HG03442 (cell line): ENCODE measurements around the gene UBE2I.
A peak's percentile ranks its signal among the peaks of the same experiment; 100 is the strongest.
"Not testable (repeated sequence)": the region's sequence is repeated elsewhere in the genome, so short reads cannot be mapped to it uniquely, and the experiment has no call there.

Experiments used
- ATAC-seq: cut with Tn5 transposase; IDR thresholded peaks from one replicate; pipeline ENCODE4 v1.9.1; 2021; ENCODE audit warnings: mild to moderate bottlenecking, moderate library complexity; ENCODE audit not compliant: unreplicated experiment

UBE2I gene

GRCh38 chr16:1308977-1309885 lies at the start of gene UBE2I:
TSS of gene UBE2I (plus strand) at chr16:1309636. CDS start at chr16:1314031, 4,395 bp downstream.
- peak; percentile 55 for ATAC-seq

- no peak for ATAC-seq
Measured at GRCh38 chr16:1259760-1260068, 49.7 kb upstream of the UBE2I start.

DNA sequence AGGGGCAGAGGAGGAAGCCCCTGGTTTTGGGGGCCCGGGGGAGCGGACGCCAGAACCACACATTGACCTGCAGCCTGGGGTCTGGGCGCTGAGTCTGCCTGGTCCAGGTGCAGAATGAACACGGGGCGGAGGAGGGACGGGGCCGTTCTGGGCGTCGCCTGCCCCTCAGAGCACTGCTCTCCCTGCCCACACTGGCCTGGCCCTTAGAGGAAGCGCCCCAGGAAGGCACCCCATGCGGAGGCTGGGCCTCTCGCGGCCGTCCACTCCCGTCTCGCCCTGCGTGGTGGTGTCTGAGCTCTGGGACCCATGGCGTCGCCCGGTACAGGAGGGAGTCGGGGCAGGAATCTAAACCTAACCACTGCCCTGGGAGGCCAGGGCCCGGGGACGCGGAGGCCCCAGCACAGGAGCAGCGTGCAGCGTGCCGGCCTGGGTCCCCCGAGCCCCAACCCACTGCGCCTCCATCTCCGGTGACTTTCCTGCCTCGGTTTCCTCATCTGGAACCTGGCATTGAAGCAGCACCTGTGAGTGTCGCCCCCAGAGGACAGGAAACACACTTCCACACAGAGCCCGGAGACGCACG lies 49.2 kb upstream of the UBE2I start:
- ATAC-seq: no peak

- no peak for ATAC-seq
Measured at GRCh38 chr16:1261131-1261892, 48.1 kb upstream of the UBE2I start.

DNA sequence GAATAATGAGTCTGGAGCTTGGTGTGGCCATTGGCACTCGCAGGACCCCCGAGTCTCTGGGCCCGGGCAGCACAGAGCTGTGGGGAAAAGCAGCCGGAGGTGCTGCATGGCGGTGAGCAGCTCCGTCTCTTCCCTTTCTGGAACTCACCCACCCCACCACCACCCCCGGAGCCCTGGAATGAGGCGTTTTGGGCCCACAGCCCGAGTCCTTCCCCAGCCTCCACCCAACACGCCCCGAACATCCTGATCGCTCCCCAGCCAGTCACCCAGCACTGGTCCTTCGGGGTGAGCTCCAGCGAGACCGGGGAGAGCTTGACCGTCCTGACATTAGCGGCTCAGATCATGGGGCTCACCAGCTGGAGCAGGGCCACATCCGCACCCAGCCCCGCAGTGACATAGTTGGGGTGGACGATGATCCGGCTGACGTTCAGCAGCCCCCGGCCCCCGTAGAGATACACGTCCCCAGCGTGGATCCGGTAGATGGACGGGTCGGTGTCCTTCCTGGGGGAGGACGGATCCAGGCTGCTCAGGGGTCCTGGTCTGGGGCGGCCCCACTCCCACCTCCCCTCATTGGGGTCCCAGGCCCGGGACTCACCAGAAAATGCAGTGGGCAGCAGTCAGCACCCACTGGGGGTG lies 47.1 kb upstream of the UBE2I start:
- no peak for ATAC-seq

DNA sequence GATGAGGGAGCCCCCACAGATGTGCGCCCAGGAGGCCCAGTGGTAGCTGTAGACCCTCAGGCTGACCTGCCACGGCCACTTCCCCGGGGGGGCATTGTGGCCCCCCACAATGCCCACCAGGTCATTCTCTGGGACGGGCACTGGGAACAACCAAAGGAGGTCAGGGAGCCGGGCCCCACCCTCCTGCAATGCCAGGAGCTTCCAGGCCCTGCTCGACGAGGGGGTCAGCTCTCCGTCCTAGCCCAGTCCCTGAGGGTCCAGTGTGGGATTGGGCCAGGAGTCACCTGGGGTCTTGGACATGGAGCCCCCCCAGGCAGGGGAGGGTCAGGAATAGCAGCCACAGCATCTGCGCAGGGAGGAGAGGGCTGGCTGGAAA lies 46.6 kb upstream of the UBE2I start:
- no peak for ATAC-seq

DNA sequence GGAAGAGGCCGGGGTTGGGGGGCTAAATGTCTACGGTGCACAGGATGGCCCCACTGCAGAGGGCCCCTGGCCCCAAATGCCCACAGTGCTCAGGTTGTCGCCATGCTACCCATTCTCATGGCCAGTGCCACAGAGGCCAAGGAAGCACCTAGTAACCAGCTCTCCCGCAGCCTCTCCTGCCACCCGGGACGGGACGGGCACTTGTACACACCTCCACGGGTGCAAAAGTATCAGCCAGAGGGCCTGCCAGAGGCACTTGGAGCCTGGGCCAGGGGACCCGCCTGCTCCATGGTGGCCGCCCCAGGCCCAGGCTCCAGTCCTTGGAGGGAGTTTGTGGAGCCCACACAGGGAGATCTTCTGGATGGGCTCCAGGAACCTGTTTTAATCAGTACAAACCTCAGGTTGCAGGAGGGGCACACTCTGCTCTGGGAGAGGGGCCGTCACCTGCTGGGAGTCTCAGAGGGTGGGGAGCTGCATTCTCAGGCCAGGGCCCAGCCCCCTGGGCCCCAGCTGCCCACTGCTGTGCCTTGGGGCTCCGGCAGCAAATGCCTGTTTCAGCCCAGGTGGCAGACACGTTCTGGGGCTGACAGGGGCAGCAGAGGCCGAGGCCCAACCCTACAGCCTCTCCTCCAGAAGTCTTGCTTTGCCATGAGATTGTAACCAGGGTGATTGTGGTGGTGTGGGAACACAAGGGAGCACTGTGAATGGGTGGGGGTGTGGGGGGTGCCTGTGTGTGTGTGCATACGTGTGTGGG lies 45.7 kb upstream of the UBE2I start:
- no peak for ATAC-seq

DNA sequence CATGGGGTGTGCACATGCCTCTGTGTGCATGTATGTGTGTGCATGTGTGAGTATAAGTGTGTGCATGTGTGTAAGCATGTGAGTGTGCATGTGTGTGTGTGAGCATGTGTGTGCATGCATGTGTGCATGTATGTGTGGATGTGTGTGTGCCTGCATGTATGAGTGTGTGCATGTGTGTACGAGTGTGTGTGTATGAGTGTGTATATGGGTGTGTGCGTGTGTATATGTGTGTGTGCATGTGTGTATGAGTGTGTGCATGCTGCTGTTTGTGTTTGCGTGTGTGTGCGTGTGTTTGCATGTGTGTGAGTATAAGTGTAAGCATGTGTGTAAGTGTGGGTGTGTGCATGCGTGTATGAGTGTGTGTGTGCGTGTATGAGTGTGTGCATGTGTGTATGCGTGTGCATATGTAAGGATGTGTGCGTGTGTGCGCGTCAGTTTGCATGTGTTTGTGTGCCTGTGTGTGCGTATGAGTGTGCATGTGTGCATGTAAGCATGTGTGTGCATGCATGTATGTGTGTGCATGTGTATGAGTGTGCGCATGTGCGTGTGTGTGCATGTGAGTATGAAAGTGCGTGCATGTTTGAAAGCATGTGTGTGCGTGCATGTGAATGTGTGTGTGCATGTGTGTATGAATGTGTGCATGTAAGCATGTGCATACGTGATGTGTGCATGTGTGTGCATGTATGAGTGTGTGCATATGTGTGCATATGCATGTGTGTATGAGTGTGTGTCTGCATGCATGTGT lies 44.9 kb upstream of the UBE2I start:
- ATAC-seq: no peak

GRCh38 chr16:1265090-1265630 lies 44.3 kb upstream of the UBE2I start:
- ATAC-seq: no peak

GRCh38 chr16:1265826-1266225 lies 43.6 kb upstream of the UBE2I start:
- ATAC-seq: no peak

GRCh38 chr16:1269418-1269817 lies 40.0 kb upstream of the UBE2I start:
- ATAC-seq: not testable (repeated sequence)

- ATAC-seq: no peak
Measured at GRCh38 chr16:1271380-1271723, 38.1 kb upstream of the UBE2I start.

DNA sequence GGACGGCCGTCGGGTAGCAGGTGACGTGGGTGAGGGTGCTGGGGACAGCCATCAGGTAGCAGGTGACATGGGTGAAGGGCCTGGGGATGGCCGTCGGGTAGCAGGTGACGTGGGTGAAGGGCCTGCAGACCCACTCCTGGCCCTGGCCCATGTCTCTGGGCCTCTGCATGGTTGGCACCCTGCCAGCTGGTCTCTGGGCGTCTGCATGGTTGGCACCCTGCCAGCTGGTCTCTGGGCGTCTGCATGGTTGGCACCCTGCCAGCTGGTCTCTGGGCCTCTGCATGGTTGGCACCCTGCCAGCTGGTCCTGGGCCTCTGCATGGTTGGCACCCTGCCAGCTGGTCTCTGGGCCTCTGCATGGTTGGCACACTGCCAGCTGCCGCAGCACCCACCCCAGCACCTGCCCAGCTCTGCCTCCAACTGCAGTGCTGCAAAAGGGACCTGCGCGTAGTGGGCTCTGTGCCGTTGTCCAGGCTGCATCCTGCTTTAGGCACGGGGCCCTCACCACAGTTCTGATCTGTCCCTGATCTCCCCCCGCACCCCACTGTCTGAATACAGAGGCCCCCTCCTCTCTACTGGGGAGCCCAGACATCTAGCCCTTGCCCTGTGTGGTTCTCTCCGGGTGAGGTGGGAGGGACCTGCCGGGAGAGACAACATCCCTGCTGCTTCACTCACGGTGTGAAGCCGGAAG lies 37.6 kb upstream of the UBE2I start:
- ATAC-seq: not testable (repeated sequence)

DNA sequence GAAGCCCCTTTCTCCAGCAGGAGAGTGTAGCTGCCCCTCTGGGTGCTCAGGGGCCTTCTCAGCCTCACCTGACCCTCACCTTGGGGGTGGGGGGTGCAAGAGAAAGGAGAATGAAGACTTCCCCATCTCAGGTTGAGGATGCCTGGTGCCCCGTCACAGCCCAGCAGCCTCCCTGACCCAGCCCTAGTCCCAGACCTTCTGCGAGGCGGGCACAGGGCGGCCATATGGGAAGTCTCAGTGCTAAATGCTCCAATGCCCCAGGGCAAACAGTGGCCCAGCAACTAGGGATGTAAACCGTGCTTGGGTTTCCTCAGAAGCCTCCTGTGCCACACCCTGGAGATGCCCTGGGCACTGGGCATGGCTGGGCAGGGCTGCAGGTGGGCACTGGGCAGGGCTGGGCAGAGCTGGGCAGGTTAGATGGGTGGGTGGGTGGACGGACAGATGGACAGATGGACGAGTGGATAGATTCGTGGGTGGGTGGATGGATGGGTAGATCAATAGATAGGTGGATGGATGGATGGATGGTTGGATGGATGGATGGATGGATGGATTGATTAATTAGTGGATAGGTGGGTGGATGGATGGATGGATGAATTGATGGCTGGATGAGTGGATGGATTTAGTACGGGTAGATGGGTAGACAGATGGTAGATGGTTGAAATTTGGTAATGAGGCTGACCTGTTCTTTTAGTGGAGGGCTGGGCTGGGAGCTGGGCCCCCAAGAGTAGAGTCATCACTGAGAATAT lies 36.8 kb upstream of the UBE2I start:
- ATAC-seq: no peak

- no peak for ATAC-seq
Measured at GRCh38 chr16:1273816-1274215, 35.6 kb upstream of the UBE2I start.

DNA sequence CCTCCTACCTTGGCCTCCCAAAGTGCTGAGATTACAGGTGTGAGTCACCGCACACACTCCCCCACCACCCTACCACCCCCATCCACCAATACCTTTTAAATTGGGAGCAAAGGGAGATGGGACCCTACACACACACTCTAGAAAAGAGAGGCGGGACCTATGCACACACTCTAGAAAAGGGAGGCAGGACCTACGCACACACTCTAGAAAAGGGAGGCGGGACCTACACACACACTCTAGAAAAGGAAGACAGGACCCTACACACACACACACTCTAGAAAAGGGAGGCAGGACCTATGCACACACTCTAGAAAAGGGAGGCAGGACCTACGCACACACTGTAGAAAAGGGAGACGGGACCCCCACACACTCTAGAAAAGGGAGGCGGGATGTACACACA lies 34.7 kb upstream of the UBE2I start:
- no peak for ATAC-seq

DNA sequence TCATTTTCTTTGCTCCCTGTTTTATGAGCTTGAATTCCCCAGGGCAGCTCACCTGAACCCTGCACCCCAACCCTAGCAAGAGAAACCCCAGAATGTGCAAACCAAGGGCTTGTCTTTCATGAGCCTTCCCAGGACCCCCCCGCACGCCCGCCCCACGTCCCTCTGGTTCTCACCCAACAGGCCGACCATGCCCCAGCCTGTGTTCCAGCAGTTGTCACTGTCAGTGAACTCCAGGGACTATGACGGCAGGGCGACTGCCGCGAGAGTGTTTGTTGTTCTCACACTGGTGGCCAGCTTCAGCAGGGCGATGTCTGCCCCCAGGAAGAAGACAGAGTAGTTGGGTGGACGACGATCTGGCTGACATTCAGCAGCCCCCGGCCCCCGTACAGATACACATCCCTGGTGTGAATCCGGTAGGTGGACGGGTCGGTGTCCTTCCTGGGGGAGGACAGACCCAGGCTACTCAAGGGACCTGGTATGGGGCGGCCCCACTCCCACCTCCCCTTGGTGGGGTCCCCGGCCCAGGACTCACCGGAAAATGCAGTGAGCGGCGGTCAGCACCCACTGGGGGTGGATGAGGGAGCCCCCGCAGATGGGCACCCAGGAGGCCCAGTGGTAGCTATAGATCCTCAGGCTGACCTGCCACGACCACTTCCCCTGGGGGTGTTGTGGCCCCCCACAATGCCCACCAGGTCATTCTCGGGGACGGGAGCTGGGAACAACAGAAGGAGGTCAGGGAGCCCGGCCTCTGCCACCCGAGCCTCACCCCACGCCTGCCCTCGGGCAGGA lies 33.5 kb upstream of the UBE2I start:
- no peak for ATAC-seq

DNA sequence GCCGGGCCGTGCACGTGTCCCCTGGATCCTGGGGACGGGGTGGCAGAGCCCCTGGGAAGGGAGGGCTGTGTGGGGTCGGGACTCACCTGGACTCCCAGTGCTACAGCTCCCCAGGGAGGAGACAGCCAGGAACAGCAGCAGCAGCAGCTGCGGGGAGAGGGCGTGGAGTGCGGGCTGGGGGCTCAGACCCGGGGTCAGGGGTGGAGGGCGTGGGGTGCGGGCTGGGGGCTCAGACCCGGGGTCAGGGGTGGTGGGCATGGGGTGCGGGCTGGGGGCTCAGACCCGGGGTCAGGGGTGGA lies 32.9 kb upstream of the UBE2I start:
- no peak for ATAC-seq
